A673 (cell line): Measurements from ENCODE around the gene RALGAPA2. TPM values are rescaled to one million over a fixed set of nuclear protein-coding genes. Genes with fewer than 3 reads are reported as not detected.

Experiments used
- BruUV-seq: library from RNA; stranded (reverse); fragments of 400-500 nt; replicated peaks from 2 replicates; lab custom pipeline; 2021; lab: Mats Ljungman, UMichigan
- CTCF ChIA-PET: fragments of 300-600 bp; sonication (Branson Sonifier 250); formaldehyde crosslinking; loops from one replicate; lab custom pipeline; 2022; ENCODE audit warnings: antibody characterized with exemption; lab: Charles Lee
- POLR2A ChIA-PET: fragments of 300-600 bp; sonication (Branson Sonifier 250); formaldehyde crosslinking; loops from one replicate; lab custom pipeline; 2022; ENCODE audit warnings: antibody characterized with exemption; ENCODE audit not compliant: low non-redundant PET; lab: Charles Lee
- DNase-seq: peaks from one replicate; pipeline ENCODE4 v3.0.0-alpha.2; 2015; ENCODE audit warnings: low spot score
- H3K27ac ChIP-seq: fragments of 200-600 bp; sonication (generic); 2 replicates; pipeline ENCODE4 v1.5.1; 2016; ENCODE audit warnings: mixed run types, low read depth, mild to moderate bottlenecking, mixed read lengths, antibody characterized with exemption, low read length; ENCODE audit not compliant: poor library complexity, severe bottlenecking
- H3K27me3 ChIP-seq: fragments of 200-600 bp; sonication (generic); replicated peaks from 2 replicates; pipeline ENCODE4 v1.6.1; 2017; ENCODE audit warnings: mixed run types, low read depth, mild to moderate bottlenecking, mixed read lengths, antibody characterized with exemption, low read length; ENCODE audit not compliant: insufficient read depth, poor library complexity
- H3K36me3 ChIP-seq: fragments of 200-600 bp; sonication (generic); 2 replicates; pipeline ENCODE4 v1.6.1; 2016; ENCODE audit warnings: mixed run types, mild to moderate bottlenecking, mixed read lengths, antibody characterized with exemption, low read length; ENCODE audit not compliant: insufficient read depth, poor library complexity, severe bottlenecking
- H3K4me1 ChIP-seq: fragments of 200-600 bp; sonication (generic); 2 replicates; pipeline ENCODE4 v1.6.1; 2017; ENCODE audit warnings: mixed run types, mild to moderate bottlenecking, mixed read lengths, antibody characterized with exemption, low read length; ENCODE audit not compliant: insufficient read depth, poor library complexity, severe bottlenecking
- H3K4me3 ChIP-seq: fragments of 200-600 bp; sonication (generic); 2 replicates; pipeline ENCODE4 v1.5.1; 2016; ENCODE audit warnings: low read depth, mixed run types, mild to moderate bottlenecking, mixed read lengths, low read length; ENCODE audit not compliant: poor library complexity, severe bottlenecking
- H3K9me3 ChIP-seq: fragments of 200-600 bp; sonication (generic); 2 replicates; pipeline ENCODE4 v1.6.1; 2016; ENCODE audit warnings: mixed run types, low read depth, mild to moderate bottlenecking, mixed read lengths, antibody characterized with exemption, low read length; ENCODE audit not compliant: poor library complexity, severe bottlenecking
- CTCF ChIP-seq: fragments of 300-800, 200-600 bp; sonication (generic); conservative IDR thresholded peaks from 2 replicates; pipeline ENCODE4 v1.5.1; 2017; ENCODE audit warnings: low read depth, mild to moderate bottlenecking, antibody characterized with exemption, low read length, moderate library complexity, mixed read lengths
- EZH2 ChIP-seq: fragments of 200-600 bp; sonication (generic); IDR thresholded peaks from 2 replicates; pipeline ENCODE4 v1.6.1; 2017; ENCODE audit warnings: borderline replicate concordance, low read depth, mild to moderate bottlenecking, mixed read lengths, antibody characterized with exemption, low read length; ENCODE audit not compliant: poor library complexity, severe bottlenecking
- intact Hi-C: fragments of 100-400 bp; cut with micrococcal nuclease; formaldehyde crosslinking; loops from one replicate; pipeline ENCODE4 v1.10.0; 2022; ENCODE audit not compliant: unreplicated experiment
- total RNA-seq: library from RNA; stranded (reverse); gene quantifications from 2 replicates; pipeline ENCODE4 v1.2.3, GENCODE V29; 2021

Gene RALGAPA2
- total RNA-seq, 1 experiment from 2014 or later: 32.4 TPM

GRCh38 chr20:20752712-20753111 is 40.3 kb upstream of the RALGAPA2 start:
- POLR2A ChIA-PET: no interaction called here
- CTCF ChIA-PET: no interaction called here
- intact Hi-C loops: no loop called here

DNA sequence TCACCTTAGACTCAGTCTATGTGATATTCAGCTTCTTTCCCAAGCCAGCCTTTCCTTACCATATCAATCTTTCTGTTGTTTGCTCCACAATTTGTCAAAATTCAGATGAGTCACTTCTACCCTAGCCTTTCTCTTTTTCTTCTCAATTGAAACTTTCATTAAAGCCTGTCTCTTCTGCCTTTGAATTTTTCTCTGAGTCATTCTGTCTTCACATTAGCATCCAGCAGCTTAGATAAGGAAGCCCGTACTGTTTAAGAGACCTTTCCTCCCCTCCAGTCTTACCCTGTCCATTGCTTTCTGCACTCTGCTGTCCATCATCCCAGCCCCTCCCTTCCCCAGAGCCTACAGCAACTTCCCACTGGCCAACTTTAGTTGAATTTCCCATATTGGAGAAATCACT is 34.9 kb upstream of the RALGAPA2 start:
- H3K27me3 ChIP-seq: no peaks in the 10 kb centered on the region
- DNase-seq: no peak
- no TSS peak for BruUV-seq
- peaks cover 35% of the 10 kb centered on the region for H3K4me1 ChIP-seq
- ChIA-PET CTCF (no interaction called here), POLR2A (no interaction called here)
- H3K36me3 ChIP-seq: no peaks in the 10 kb centered on the region
- H3K4me3 ChIP-seq: no peak overlapping the region
- peaks cover 14% of the 10 kb centered on the region for H3K9me3 ChIP-seq
- intact Hi-C loops: no loop called here
- TF ChIP-seq EZH2 (no peak), CTCF (no peak)
- no peak overlapping the region for H3K27ac ChIP-seq

More at GRCh38 chr20:20752712-20753111, 40.3 kb upstream of the RALGAPA2 start:
- Histone ChIP-seq H3K36me3 (no peaks in the 10 kb centered on the region), H3K27me3 (no peaks in the 10 kb centered on the region), H3K27ac (peak overlapping the region; percentile 55), H3K9me3 (peaks cover 14% of the 10 kb centered on the region), H3K4me1 (peaks cover 10% of the 10 kb centered on the region), H3K4me3 (no peak overlapping the region)
- TF ChIP-seq CTCF: no peak
- no peak for TF ChIP-seq EZH2
- DNase-seq: peak; percentile 46
- BruUV-seq: no TSS peak

- intact Hi-C loops: loop anchor here (5.0 kb wide), 1 partner anchor 68 kb away; no protein-coding TSS in a partner anchor
- ChIA-PET POLR2A (no interaction called here), CTCF (no interaction called here)
- H3K27ac ChIP-seq: peak overlapping the region; percentile 97
- no TSS peak for BruUV-seq
- H3K27me3 ChIP-seq: no peaks in the 10 kb centered on the region
- H3K9me3 ChIP-seq: peaks cover 11% of the 10 kb centered on the region
- peak; percentile 75 for DNase-seq
- peak overlapping the region; percentile 6 for H3K4me3 ChIP-seq
- TF ChIP-seq CTCF: no peak
- TF ChIP-seq EZH2: no peak
- peaks cover 58% of the 10 kb centered on the region for H3K4me1 ChIP-seq
- no peaks in the 10 kb centered on the region for H3K36me3 ChIP-seq
Observed at GRCh38 chr20:20744170-20744725, 31.8 kb upstream of the RALGAPA2 start.
